Uterus (tissue), 4 donors: ENCODE measurements around the gene INPP5A. TPM values are rescaled to one million over a fixed set of nuclear protein-coding genes. Genes with fewer than 3 reads are reported as not detected.

ENCODE experiments used
- DNase-seq, 2 donors: peaks; one replicate each; pipeline ENCODE4 v3.0.0-alpha.2; 2019 to 2020
- H3K27ac ChIP-seq, 2 donors: fragments of 200-600 bp; sonication (generic); 1 replicate in 1 of 2; 2 replicates in 1 of 2; pipeline ENCODE4 v1.5.1; 2016 to 2018
- H3K27me3 ChIP-seq, 2 donors: fragments of 200-600 bp; sonication (generic); one replicate each; pipeline ENCODE4 v1.5.1; 2018 to 2019; ENCODE audit warnings: control low read depth in 1 of 2
- H3K36me3 ChIP-seq, 2 donors: fragments of 200-600 bp; sonication (generic); one replicate each; pipeline ENCODE4 v1.5.1; 2019; ENCODE audit warnings: control low read depth in 1 of 2
- H3K4me1 ChIP-seq, 2 donors: fragments of 200-600 bp; sonication (generic); one replicate each; pipeline ENCODE4 v1.5.1; 2018 to 2019; ENCODE audit warnings: control low read depth in 1 of 2
- H3K4me3 ChIP-seq, 2 donors: fragments of 200-600 bp; sonication (generic); 1 replicate in 1 of 2; 2 replicates in 1 of 2; pipeline ENCODE4 v1.5.1; 2018 to 2019; ENCODE audit warnings: mild to moderate bottlenecking in 1 of 2
- H3K9me3 ChIP-seq, 2 donors: fragments of 200-600 bp; sonication (generic); one replicate each; pipeline ENCODE4 v1.5.1; 2019; ENCODE audit warnings: control low read depth in 1 of 2
- CTCF ChIP-seq, 4 experiments: fragments of 200-600 bp in 2 of 4; fragments of 450-650 bp in 2 of 4; sonication (generic) in 2 of 4; IDR thresholded peaks; one replicate each; pipeline ENCODE4 v1.5.1; 2016 to 2019; ENCODE audit warnings: antibody characterized with exemption in 4 of 4, mild to moderate bottlenecking in 2 of 4, moderate library complexity in 1 of 4
- POLR2A ChIP-seq, 2 donors: fragments of 450-650 bp; IDR thresholded peaks; one replicate each; pipeline ENCODE4 v1.6.1; 2016; ENCODE audit warnings: antibody characterized with exemption in 2 of 2, mild to moderate bottlenecking in 1 of 2, moderate library complexity in 1 of 2
- intact Hi-C: fragments of 100-400 bp; cut with DNase I; formaldehyde crosslinking; loops from one replicate; pipeline ENCODE4 v1.15.1; 2023; ENCODE audit warnings: low total_unique reads
- total RNA-seq, 4 donors: library from RNA; depleted of rRNA in 3 of 4; stranded (reverse); fragments of >200 nt in 3 of 4; gene quantifications; one replicate each; pipeline versions ENCODE4 v1.1.0 to v1.2.4, GENCODE V29; 2014 to 2023
- donor health status: DM: yes; HTN: yes; CAD: no.

INPP5A gene
- total RNA-seq, 4 donors from 2014 or later = 22.5 to 160 (median 93.2) TPM

GRCh38 chr10:132726951-132727350, 189.4 kb downstream of the INPP5A start:
- H3K4me1 ChIP-seq = no peaks in the 10 kb centered on the region
- no peaks in the 10 kb centered on the region for H3K9me3 ChIP-seq
- no peak for TF ChIP-seq CTCF (IDR thresholded peaks at IDR 0.05)
- TF ChIP-seq POLR2A (IDR thresholded peaks at IDR 0.05) = no peak
- H3K36me3 ChIP-seq = no peaks in the 10 kb centered on the region
- intact Hi-C loops = no loop called here
- H3K4me3 ChIP-seq = no peak overlapping the region
- no peak overlapping the region for H3K27ac ChIP-seq
- DNase-seq = no peak
- H3K27me3 ChIP-seq = no peaks in the 10 kb centered on the region

GRCh38 chr10:132727411-132727810, 189.8 kb downstream of the INPP5A start:
- TF ChIP-seq CTCF (IDR thresholded peaks at IDR 0.05) (no peak), POLR2A (IDR thresholded peaks at IDR 0.05) (no peak)
- H3K36me3 ChIP-seq = no peaks in the 10 kb centered on the region
- no peak for DNase-seq

GRCh38 chr10:132728321-132728720, 190.7 kb downstream of the INPP5A start:
- Histone ChIP-seq H3K4me1 (no peaks in the 10 kb centered on the region), H3K9me3 (no peaks in the 10 kb centered on the region), H3K27me3 (no peaks in the 10 kb centered on the region), H3K4me3 (no peak overlapping the region), H3K27ac (no peak overlapping the region), H3K36me3 (no peaks in the 10 kb centered on the region)
- intact Hi-C loops = no loop called here
- TF ChIP-seq POLR2A (IDR thresholded peaks at IDR 0.05) = no peak
- no peak for TF ChIP-seq CTCF (IDR thresholded peaks at IDR 0.05)
- DNase-seq = no peak

More at GRCh38 chr10:132727411-132727810, 189.8 kb downstream of the INPP5A start:
- H3K4me1 ChIP-seq = no peaks in the 10 kb centered on the region
- no peak overlapping the region for H3K27ac ChIP-seq
- H3K4me3 ChIP-seq = no peak overlapping the region
- no peaks in the 10 kb centered on the region for H3K27me3 ChIP-seq
- no peaks in the 10 kb centered on the region for H3K9me3 ChIP-seq
- intact Hi-C loops = no loop called here

- no peaks in the 10 kb centered on the region for H3K36me3 ChIP-seq
- no peaks in the 10 kb centered on the region for H3K27me3 ChIP-seq
- no peaks in the 10 kb centered on the region for H3K9me3 ChIP-seq
- no peak for DNase-seq
- no peak overlapping the region for H3K27ac ChIP-seq
- no peak overlapping the region for H3K4me3 ChIP-seq
- no peaks in the 10 kb centered on the region for H3K4me1 ChIP-seq
- intact Hi-C loops = no loop called here
- TF ChIP-seq POLR2A (IDR thresholded peaks at IDR 0.05) (no peak), CTCF (IDR thresholded peaks at IDR 0.05) (no peak)
Observed at GRCh38 chr10:132728741-132729140, 191.2 kb downstream of the INPP5A start.

GRCh38 chr10:132729810-132730572, 192.4 kb downstream of the INPP5A start:
- Histone ChIP-seq H3K9me3 (no peaks in the 10 kb centered on the region), H3K36me3 (no peaks in the 10 kb centered on the region), H3K4me1 (no peaks in the 10 kb centered on the region), H3K27ac (no peak overlapping the region), H3K27me3 (no peaks in the 10 kb centered on the region), H3K4me3 (no peak overlapping the region)
- intact Hi-C loops = no loop called here
- no peak for TF ChIP-seq POLR2A (IDR thresholded peaks at IDR 0.05)
- TF ChIP-seq CTCF (IDR thresholded peaks at IDR 0.05) = no peak
- DNase-seq = no peak
